Common myeloid progenitor, CD34-positive (primary cell): ENCODE data around the gene KRTAP4-8.
"Not testable (repeated sequence)": the region's sequence is repeated elsewhere in the genome, so short reads cannot be mapped to it uniquely, and the experiment has no call there.

Experiments
- CTCF ChIA-PET: fragments of 350-600 bp; sonication (Branson Sonifier 250); formaldehyde crosslinking; loops from one replicate; lab custom pipeline; 2021; ENCODE audit warnings: antibody characterized with exemption; lab: Charles Lee
- POLR2A ChIA-PET: fragments of 350-600 bp; sonication (Branson Sonifier 250); formaldehyde crosslinking; loops from one replicate; lab custom pipeline; 2021; ENCODE audit warnings: antibody characterized with exemption; lab: Charles Lee
- DNase-seq, 3 donors: peaks; one replicate each; pipeline versions ENCODE4 v3.0.0 to v3.0.0-alpha.2; 2013
- H3K27ac ChIP-seq, 2 experiments: 1 replicate in 1 of 2; 2 replicates in 1 of 2; pipeline ENCODE4 v1.7.0; 2013; ENCODE audit warnings: inconsistent platforms in 2 of 2, low read length in 2 of 2, mild to moderate bottlenecking in 2 of 2, low read depth in 1 of 2, moderate library complexity in 1 of 2; ENCODE audit not compliant: severe bottlenecking in 2 of 2, insufficient read depth in 1 of 2, poor library complexity in 1 of 2
- H3K27me3 ChIP-seq, 5 experiments: replicated peaks in 2 of 5; 1 replicate in 3 of 5; 2 replicates in 2 of 5; pipeline versions ENCODE4 v1.6.1 to v1.7.0; 2013; ENCODE audit warnings: low read length in 4 of 5, mild to moderate bottlenecking in 2 of 5, moderate library complexity in 2 of 5, inconsistent platforms in 1 of 5; ENCODE audit not compliant: insufficient read depth in 5 of 5, control insufficient read depth in 4 of 5
- H3K36me3 ChIP-seq, 4 experiments: 1 replicate in 2 of 4; 2 replicates in 2 of 4; pipeline versions ENCODE4 v1.6.1 to v1.7.0; 2013; ENCODE audit warnings: low read length in 3 of 4, control low read depth in 1 of 4, mild to moderate bottlenecking in 1 of 4; ENCODE audit not compliant: control insufficient read depth in 4 of 4, insufficient read depth in 4 of 4
- H3K4me1 ChIP-seq, 4 experiments: 1 replicate in 3 of 4; 2 replicates in 1 of 4; pipeline versions ENCODE4 v1.6.1 to v1.7.1; 2013; ENCODE audit warnings: low read length in 3 of 4, mild to moderate bottlenecking in 3 of 4, control low read depth in 1 of 4, inconsistent platforms in 1 of 4, moderate library complexity in 1 of 4; ENCODE audit not compliant: control insufficient read depth in 4 of 4, insufficient read depth in 4 of 4; ENCODE audit errors: control extremely low read depth in 1 of 4
- H3K4me3 ChIP-seq, 7 experiments: 1 replicate in 4 of 7; 2 replicates in 3 of 7; pipeline versions ENCODE4 v1.5.1 to v1.7.0; 2013; ENCODE audit warnings: mild to moderate bottlenecking in 7 of 7, low read length in 6 of 7, moderate library complexity in 6 of 7, inconsistent platforms in 2 of 7, low read depth in 2 of 7, control low read depth in 1 of 7; ENCODE audit not compliant: insufficient read depth in 4 of 7, control insufficient read depth in 1 of 7; ENCODE audit errors: extremely low read depth in 1 of 7
- H3K9me3 ChIP-seq, 5 experiments: 1 replicate in 4 of 5; 2 replicates in 1 of 5; pipeline versions ENCODE4 v1.6.1 to v1.7.1; 2013; ENCODE audit warnings: low read length in 4 of 5, mild to moderate bottlenecking in 2 of 5, inconsistent platforms in 1 of 5, low read depth in 1 of 5, moderate library complexity in 1 of 5; ENCODE audit not compliant: control insufficient read depth in 4 of 5, insufficient read depth in 2 of 5; ENCODE audit errors: control extremely low read depth in 1 of 5
- WGBS: methylation state at CpG from one replicate; pipeline ENCODE4 v1.1.5; 2013; ENCODE audit not compliant: insufficient coverage; 5-methylcytosine and 5-hydroxymethylcytosine counted together

The KRTAP4-8 gene

DNA sequence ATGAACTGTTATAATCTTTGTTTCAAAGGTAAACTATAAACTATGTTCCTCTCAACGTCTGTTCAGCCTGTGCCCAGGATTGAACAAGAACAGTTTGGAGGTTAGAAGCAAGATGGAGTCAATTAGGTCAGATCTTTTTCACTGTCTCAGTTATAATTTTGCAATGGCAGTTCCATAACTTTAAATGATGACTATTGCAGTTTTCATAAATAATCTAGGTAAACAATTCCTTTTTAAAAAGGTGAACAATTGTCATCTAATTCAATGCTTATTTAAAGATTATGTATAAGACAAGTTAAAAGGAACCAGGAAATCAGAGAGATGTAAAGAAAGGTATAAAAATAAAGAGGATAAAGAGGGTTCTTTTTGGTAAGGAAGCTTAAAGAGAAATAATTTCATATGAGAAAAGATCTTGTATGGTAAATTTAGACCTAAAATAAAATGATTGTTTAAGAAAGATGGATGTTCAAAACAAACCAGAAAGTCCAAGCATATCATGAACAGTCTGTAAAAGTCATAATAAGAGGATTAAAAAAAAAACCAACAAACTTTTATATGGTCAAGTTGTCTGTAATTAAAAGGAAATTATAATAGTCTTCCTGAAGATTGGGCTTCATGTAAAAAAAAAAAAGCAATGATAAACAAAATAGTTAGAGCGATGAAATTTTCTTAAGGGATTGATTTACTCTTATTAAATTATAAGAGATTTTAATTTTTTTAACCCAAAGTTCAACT is 13.4 kb upstream of the KRTAP4-8 start:
- H3K4me1 ChIP-seq: peaks cover 0 to 13% (median 7%) of the 10 kb centered on the region in 4 experiments
- H3K36me3 ChIP-seq: no peaks in the 10 kb centered on the region
- DNase-seq: no peak
- H3K4me3 ChIP-seq: no peak overlapping the region
- H3K27me3 ChIP-seq: no peaks in the 10 kb centered on the region
- no peak overlapping the region for H3K27ac ChIP-seq
- no CpG with 5 or more reads among the region's 2 CpGs for WGBS
- ChIA-PET POLR2A (no interaction called here), CTCF (interaction anchor here (0.6 kb wide), 1 partner anchor 217 kb away, joined by 4 read pairs; no protein-coding TSS in a partner anchor)
- H3K9me3 ChIP-seq: peaks cover 0 to 10% (median 0%) of the 10 kb centered on the region in 5 experiments

GRCh38 chr17:41108728-41109386 is 10.9 kb upstream of the KRTAP4-8 start:
- DNase-seq, H3K36me3 ChIP-seq, H3K27me3 ChIP-seq, H3K4me3 ChIP-seq, POLR2A ChIA-PET, H3K9me3 ChIP-seq, H3K27ac ChIP-seq: not testable (repeated sequence)
- H3K4me1 ChIP-seq: peaks cover 0 to 13% (median 7%) of the 10 kb centered on the region in 4 experiments
- CTCF ChIA-PET: interaction anchor here (1.1 kb wide), 1 partner anchor 200 kb away, joined by 3 read pairs; the partner anchor contains the start of gene KRTAP16-1
- no CpG with 5 or more reads among the region's 1 CpG for WGBS

DNA sequence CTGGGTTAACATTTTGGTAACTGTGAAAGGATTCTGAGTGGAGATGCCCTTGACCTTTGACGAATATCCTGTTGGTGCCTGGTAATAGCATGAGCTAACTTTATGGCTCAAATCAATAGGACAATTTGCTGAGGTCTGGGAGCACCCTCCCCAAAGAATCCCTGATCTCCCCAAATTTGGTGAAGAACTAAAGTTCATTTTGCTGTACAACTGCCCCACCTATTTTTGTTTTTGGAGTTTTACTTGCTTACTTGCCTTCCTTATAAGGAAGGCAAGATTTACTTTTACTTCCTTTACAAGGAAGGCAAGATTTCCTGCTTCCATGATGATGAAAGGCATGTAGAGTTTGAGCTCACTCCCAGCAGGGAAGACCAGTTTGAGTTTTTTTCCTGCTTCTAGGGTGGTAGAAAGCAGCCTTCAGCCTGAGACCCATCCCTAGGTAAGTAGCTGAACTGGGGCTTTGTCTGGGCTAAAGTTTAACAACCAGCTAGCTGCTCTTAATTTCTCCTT is 10.1 kb upstream of the KRTAP4-8 start:
- Histone ChIP-seq H3K27me3 (no peaks in the 10 kb centered on the region), H3K9me3 (peaks cover 0 to 4% (median 0%) of the 10 kb centered on the region in 5 experiments), H3K4me1 (peaks cover 0 to 13% (median 7%) of the 10 kb centered on the region in 4 experiments), H3K4me3 (no peak overlapping the region), H3K36me3 (no peaks in the 10 kb centered on the region), H3K27ac (no peak overlapping the region)
- CTCF ChIA-PET: no interaction called here
- DNase-seq: no peak
- POLR2A ChIA-PET: no interaction called here
- 100% methylated on average over 1 of the region's 1 CpG for WGBS

DNA sequence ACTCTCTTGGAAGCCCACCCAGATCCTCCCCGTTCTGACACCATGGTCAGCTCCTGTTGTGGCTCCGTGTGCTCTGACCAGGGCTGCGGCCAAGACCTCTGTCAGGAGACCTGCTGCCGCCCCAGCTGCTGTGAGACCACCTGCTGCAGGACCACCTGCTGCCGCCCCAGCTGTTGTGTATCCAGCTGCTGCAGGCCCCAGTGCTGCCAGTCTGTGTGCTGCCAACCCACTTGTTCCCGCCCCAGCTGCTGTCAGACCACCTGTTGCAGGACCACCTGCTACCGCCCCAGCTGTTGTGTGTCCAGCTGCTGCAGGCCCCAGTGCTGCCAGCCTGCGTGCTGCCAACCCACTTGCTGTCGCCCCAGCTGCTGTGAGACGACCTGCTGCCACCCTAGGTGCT is 7.4 kb upstream of the KRTAP4-8 start, which contains the start of gene KRTAP4-9:
KRTAP4-9 (plus strand) TSS at position 43 of the 400 bp plus-strand sequence; CDS start at position 43, 0 bp downstream.
- H3K4me3 ChIP-seq, H3K36me3 ChIP-seq, DNase-seq, POLR2A ChIA-PET, H3K9me3 ChIP-seq, H3K27ac ChIP-seq, CTCF ChIA-PET, H3K27me3 ChIP-seq: not testable (repeated sequence)
- 100% methylated on average over 3 of the region's 10 CpGs for WGBS
- H3K4me1 ChIP-seq: peaks cover 0 to 14% (median 8%) of the 10 kb centered on the region in 4 experiments

GRCh38 chr17:41104386-41105038 is 6.6 kb upstream of the KRTAP4-8 start:
- H3K4me3 ChIP-seq, H3K27me3 ChIP-seq, H3K27ac ChIP-seq, CTCF ChIA-PET, H3K36me3 ChIP-seq, DNase-seq, POLR2A ChIA-PET, H3K9me3 ChIP-seq: not testable (repeated sequence)
- peaks cover 0 to 18% (median 11%) of the 10 kb centered on the region in 4 experiments for H3K4me1 ChIP-seq
- no CpG with 5 or more reads among the region's 2 CpGs for WGBS

- Histone ChIP-seq H3K27ac (no peak overlapping the region), H3K9me3 (no peaks in the 10 kb centered on the region), H3K4me1 (peaks cover 0 to 17% (median 10%) of the 10 kb centered on the region in 4 experiments), H3K36me3 (no peaks in the 10 kb centered on the region), H3K27me3 (no peaks in the 10 kb centered on the region), H3K4me3 (no peak overlapping the region)
- no peak for DNase-seq
- ChIA-PET CTCF (no interaction called here), POLR2A (interaction anchor here (0.6 kb wide), 1 partner anchor 197 kb away, joined by 3 read pairs; no protein-coding TSS in a partner anchor)
- no CpG with 5 or more reads among the region's 1 CpG for WGBS
These were observed 6.0 kb upstream of the KRTAP4-8 start for GRCh38 chr17:41103896-41104295.
